RWPE2 (cell line): Measurements from ENCODE around the gene OR51E2.
"Not testable (repeated sequence)": the region's sequence is repeated elsewhere in the genome, so short reads cannot be mapped to it uniquely, and the experiment has no call there.

Experiments
- ATAC-seq: fragments of 200-7000 bp; cut with Tn5 transposase; 3 replicates; pipeline ENCODE4 v1.9.1; 2021; ENCODE audit warnings: low read depth
- DNase-seq: peaks from one replicate; pipeline ENCODE4 v3.0.0-alpha.2; 2020; ENCODE audit warnings: low spot score
- H3K27ac ChIP-seq: fragments of 450-650 bp; 2 replicates; pipeline ENCODE4 v1.5.1; 2017; ENCODE audit warnings: mild to moderate bottlenecking; ENCODE audit not compliant: poor library complexity, severe bottlenecking
- H3K27me3 ChIP-seq: fragments of 250-450 bp; sonication (Bioruptor Pico); 2 replicates; pipeline ENCODE4 v1.5.1; 2021; ENCODE audit warnings: mild to moderate bottlenecking, moderate library complexity; ENCODE audit not compliant: insufficient read depth, poor library complexity, severe bottlenecking
- H3K36me3 ChIP-seq: fragments of 250-450 bp; sonication (Bioruptor Pico); 2 replicates; pipeline ENCODE4 v1.5.1; 2020; ENCODE audit warnings: low read depth, mild to moderate bottlenecking, moderate library complexity
- H3K4me1 ChIP-seq: fragments of 250-450 bp; sonication (Bioruptor Pico); 2 replicates; pipeline ENCODE4 v1.5.1; 2021; ENCODE audit warnings: mild to moderate bottlenecking, moderate library complexity; ENCODE audit not compliant: insufficient read depth, poor library complexity, severe bottlenecking
- H3K4me3 ChIP-seq: fragments of 250-450 bp; sonication (Bioruptor Pico); 2 replicates; pipeline ENCODE4 v1.5.1; 2021; ENCODE audit warnings: mild to moderate bottlenecking, moderate library complexity; ENCODE audit not compliant: severe bottlenecking
- H3K9me3 ChIP-seq: fragments of 250-450 bp; sonication (Bioruptor Pico); 2 replicates; pipeline ENCODE4 v1.5.1; 2021; ENCODE audit warnings: mild to moderate bottlenecking, moderate library complexity; ENCODE audit not compliant: severe bottlenecking
- TF ChIP-seq, protein P1 (sequence below): fragments of 450-650 bp; IDR thresholded peaks from one replicate; pipeline ENCODE4 v1.5.1; 2017; ENCODE audit warnings: mild to moderate bottlenecking, moderate library complexity; ENCODE audit not compliant: poor library complexity, severe bottlenecking

OR51E2 gene

GRCh38 chr11:4697585-4697984 lies at the start of gene OR51E2:
TSS of gene OR51E2 (minus strand) at chr11:4697853. CDS start at chr11:4682711, 15,142 bp downstream.
- Histone ChIP-seq H3K36me3 (no peaks in the 10 kb centered on the region), H3K9me3 (no peaks in the 10 kb centered on the region), H3K4me3 (no peak within 1 kb of the TSS), H3K27me3 (no peaks in the 10 kb centered on the region), H3K27ac (no peak within 1 kb of the TSS), H3K4me1 (no peaks in the 10 kb centered on the region)
- no peak for DNase-seq
- TF ChIP-seq, protein P1, sequence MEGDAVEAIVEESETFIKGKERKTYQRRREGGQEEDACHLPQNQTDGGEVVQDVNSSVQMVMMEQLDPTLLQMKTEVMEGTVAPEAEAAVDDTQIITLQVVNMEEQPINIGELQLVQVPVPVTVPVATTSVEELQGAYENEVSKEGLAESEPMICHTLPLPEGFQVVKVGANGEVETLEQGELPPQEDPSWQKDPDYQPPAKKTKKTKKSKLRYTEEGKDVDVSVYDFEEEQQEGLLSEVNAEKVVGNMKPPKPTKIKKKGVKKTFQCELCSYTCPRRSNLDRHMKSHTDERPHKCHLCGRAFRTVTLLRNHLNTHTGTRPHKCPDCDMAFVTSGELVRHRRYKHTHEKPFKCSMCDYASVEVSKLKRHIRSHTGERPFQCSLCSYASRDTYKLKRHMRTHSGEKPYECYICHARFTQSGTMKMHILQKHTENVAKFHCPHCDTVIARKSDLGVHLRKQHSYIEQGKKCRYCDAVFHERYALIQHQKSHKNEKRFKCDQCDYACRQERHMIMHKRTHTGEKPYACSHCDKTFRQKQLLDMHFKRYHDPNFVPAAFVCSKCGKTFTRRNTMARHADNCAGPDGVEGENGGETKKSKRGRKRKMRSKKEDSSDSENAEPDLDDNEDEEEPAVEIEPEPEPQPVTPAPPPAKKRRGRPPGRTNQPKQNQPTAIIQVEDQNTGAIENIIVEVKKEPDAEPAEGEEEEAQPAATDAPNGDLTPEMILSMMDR: no peak
- ATAC-seq: no peak; the same call in 2 of the 3 replicates

DNA sequence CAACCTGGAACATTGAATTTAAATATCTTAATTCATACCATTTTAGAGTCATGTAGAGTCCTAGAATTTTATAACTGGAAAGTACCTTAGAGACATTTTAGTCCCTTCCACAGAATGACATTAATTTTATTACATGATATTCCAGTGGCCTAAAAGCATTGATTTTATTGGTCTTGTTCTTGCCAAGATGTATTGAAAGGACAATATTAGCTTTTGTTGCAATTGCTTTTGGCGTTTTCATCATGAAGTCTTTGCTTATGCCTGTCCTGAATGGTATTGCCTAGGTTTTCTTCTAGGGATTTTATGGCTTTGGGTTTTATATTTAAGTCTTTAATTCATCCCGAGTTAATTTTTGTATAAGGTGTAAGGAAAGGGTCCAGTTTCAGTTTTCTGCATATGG lies 43.1 kb upstream of the OR51E2 start:
- Histone ChIP-seq H3K36me3 (no peaks in the 10 kb centered on the region), H3K27ac (no peak overlapping the region), H3K27me3 (no peaks in the 10 kb centered on the region), H3K9me3 (no peaks in the 10 kb centered on the region), H3K4me3 (no peak overlapping the region), H3K4me1 (no peaks in the 10 kb centered on the region)
- ATAC-seq (no peak), DNase-seq (no peak)
- TF ChIP-seq, protein P1: no peak

GRCh38 chr11:4727171-4727570 lies 29.5 kb upstream of the OR51E2 start:
- no peak for ATAC-seq
- TF ChIP-seq, protein P1: no peak

DNA sequence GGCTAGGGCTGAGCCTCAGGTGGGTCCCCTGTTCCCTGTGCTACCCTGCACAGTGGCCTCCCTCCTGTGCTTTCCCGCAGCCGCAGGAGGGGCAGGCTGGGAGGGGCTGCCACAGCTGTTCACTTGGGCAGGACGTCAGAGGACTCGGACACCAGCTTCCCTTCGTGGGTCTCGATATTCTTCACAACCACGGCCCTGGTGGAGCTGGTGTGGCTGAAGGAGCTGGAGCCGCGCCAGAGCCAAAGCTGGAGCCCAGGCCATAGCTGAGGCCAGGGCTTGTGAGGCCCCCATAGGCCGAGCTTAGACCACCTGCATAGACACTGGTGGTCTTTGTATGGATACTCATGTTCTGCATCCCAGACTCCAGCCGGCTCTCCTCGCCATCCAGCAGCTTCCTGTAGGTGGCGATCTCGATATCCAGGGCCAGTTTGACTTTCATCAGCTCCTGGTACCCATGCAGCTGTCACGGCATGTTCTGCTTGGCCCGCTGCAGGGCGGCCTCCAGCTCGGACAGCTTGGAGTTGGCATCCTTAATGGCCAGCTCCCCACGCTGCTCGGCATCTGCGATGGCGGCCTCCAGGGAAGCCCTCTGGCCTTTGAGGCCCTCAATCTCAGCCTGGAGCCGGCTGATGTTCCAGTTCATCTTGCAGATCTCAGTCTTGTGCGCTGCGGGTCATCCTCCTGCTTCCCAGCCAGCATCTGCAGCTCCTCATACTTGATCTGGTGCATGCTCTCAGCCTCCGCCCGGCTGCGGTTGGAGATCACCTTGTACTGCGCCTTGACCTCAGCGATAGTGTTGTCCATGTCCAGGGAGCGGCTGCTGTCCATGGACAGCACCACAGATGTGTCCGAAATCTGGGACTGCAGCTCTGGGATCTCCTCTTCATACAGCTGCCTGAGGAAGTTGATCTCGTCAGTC lies 25.2 kb upstream of the OR51E2 start:
- not testable (repeated sequence) for H3K9me3 ChIP-seq, DNase-seq, H3K27me3 ChIP-seq, H3K36me3 ChIP-seq, ATAC-seq, H3K4me1 ChIP-seq, H3K4me3 ChIP-seq, H3K27ac ChIP-seq

More at GRCh38 chr11:4727171-4727570, 29.5 kb upstream of the OR51E2 start:
- H3K27me3 ChIP-seq: no peaks in the 10 kb centered on the region
- no peaks in the 10 kb centered on the region for H3K9me3 ChIP-seq
- no peak overlapping the region for H3K4me3 ChIP-seq
- H3K27ac ChIP-seq: no peak overlapping the region
- no peaks in the 10 kb centered on the region for H3K36me3 ChIP-seq
- DNase-seq: no peak
- H3K4me1 ChIP-seq: no peaks in the 10 kb centered on the region

DNA sequence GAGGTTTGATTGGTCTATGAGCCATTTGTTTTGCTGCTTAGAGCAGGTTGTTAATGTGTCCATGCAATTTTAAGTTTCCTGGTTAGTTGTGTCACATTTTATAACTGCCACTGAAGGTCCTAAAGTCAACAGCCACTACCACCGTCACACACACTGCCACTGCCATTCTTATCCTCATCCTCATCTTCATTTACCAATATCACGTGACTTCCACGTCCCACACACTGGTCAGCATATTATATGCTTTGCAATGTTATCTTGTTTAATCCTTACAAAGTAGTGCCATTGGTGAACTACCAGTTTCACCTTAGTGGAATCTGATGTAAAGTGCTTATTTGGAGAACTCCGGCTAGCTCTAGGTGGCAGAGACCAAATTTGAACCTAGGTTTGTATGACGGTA lies 16.6 kb upstream of the OR51E2 start:
- H3K27ac ChIP-seq: no peak overlapping the region
- no peak overlapping the region for H3K4me3 ChIP-seq
- DNase-seq: no peak
- H3K36me3 ChIP-seq: no peaks in the 10 kb centered on the region
- no peak for ATAC-seq
- TF ChIP-seq, protein P1: no peak
- no peaks in the 10 kb centered on the region for H3K27me3 ChIP-seq
- H3K9me3 ChIP-seq: no peaks in the 10 kb centered on the region
- no peaks in the 10 kb centered on the region for H3K4me1 ChIP-seq
